ENCODE data around the gene CLK3.

The CLK3 gene

GRCh38 chr15:74580538-74581350 lies 34.9 kb upstream of the CLK3 start:
- TF ChIP-seq EZH2phosphoT487 (conservative IDR thresholded peaks at IDR 0.05; ENCODE audit: low read length) (no peak), CTCF (IDR thresholded peaks at IDR 0.05; ENCODE audit: insufficient read depth, low read length, poor library complexity, severe bottlenecking) (no peak)
- Histone ChIP-seq H3K4me2 (ENCODE audit: low read depth, low read length, poor library complexity, severe bottlenecking) (no peak overlapping the region), H2AFZ (ENCODE audit: low read depth, low read length, severe bottlenecking) (no peak overlapping the region), H3K9me3 (ENCODE audit: insufficient read depth, low read length) (no peaks in the 10 kb centered on the region), H3K9ac (ENCODE audit: low read length) (no peak overlapping the region), H3F3A (ENCODE audit: insufficient read depth) (no peaks in the 10 kb centered on the region), H4K20me1 (ENCODE audit: low read depth, low read length) (no peaks in the 10 kb centered on the region), H3K36me3 (ENCODE audit: low read length) (no peaks in the 10 kb centered on the region), H3K4me3 (ENCODE audit: insufficient read depth, low read length, poor library complexity, severe bottlenecking) (no peak overlapping the region), H3K79me2 (ENCODE audit: insufficient read depth, low read length) (no peaks in the 10 kb centered on the region), H3K27me3 (ENCODE audit: low read length) (no peaks in the 10 kb centered on the region), H3K27ac (ENCODE audit: low read depth, low read length) (no peak overlapping the region), H3K9me2 (replicated peaks; ENCODE audit: insufficient read depth, low read length) (no peaks in the 10 kb centered on the region)

- Histone ChIP-seq H3K36me3 (ENCODE audit: low read length) (no peaks in the 10 kb centered on the region), H3K27ac (ENCODE audit: low read depth, low read length) (no peak overlapping the region), H3K4me2 (ENCODE audit: low read depth, low read length, poor library complexity, severe bottlenecking) (no peak overlapping the region), H3K9me3 (ENCODE audit: insufficient read depth, low read length) (no peaks in the 10 kb centered on the region), H3K9me2 (replicated peaks; ENCODE audit: insufficient read depth, low read length) (no peaks in the 10 kb centered on the region), H3F3A (ENCODE audit: insufficient read depth) (no peaks in the 10 kb centered on the region), H3K4me3 (ENCODE audit: insufficient read depth, low read length, poor library complexity, severe bottlenecking) (no peak overlapping the region), H3K9ac (ENCODE audit: low read length) (no peak overlapping the region), H2AFZ (ENCODE audit: low read depth, low read length, severe bottlenecking) (no peak overlapping the region), H3K27me3 (ENCODE audit: low read length) (no peaks in the 10 kb centered on the region), H4K20me1 (ENCODE audit: low read depth, low read length) (no peaks in the 10 kb centered on the region), H3K79me2 (ENCODE audit: insufficient read depth, low read length) (no peaks in the 10 kb centered on the region)
- no peak for TF ChIP-seq CTCF (IDR thresholded peaks at IDR 0.05; ENCODE audit: insufficient read depth, low read length, poor library complexity, severe bottlenecking)
- no peak for TF ChIP-seq EZH2phosphoT487 (conservative IDR thresholded peaks at IDR 0.05; ENCODE audit: low read length)
These were observed 31.4 kb upstream of the CLK3 start for GRCh38 chr15:74584204-74584603.

- no peak overlapping the region for H3K9ac ChIP-seq (ENCODE audit: low read length)
- H3K36me3 ChIP-seq (ENCODE audit: low read length): no peaks in the 10 kb centered on the region
- no peak overlapping the region for H3K4me3 ChIP-seq (ENCODE audit: insufficient read depth, low read length, poor library complexity, severe bottlenecking)
- TF ChIP-seq EZH2phosphoT487 (conservative IDR thresholded peaks at IDR 0.05; ENCODE audit: low read length) (no peak), CTCF (IDR thresholded peaks at IDR 0.05; ENCODE audit: insufficient read depth, low read length, poor library complexity, severe bottlenecking) (no peak)
- H3F3A ChIP-seq (ENCODE audit: insufficient read depth): no peaks in the 10 kb centered on the region
- no peak overlapping the region for H3K4me2 ChIP-seq (ENCODE audit: low read depth, low read length, poor library complexity, severe bottlenecking)
- no peaks in the 10 kb centered on the region for H4K20me1 ChIP-seq (ENCODE audit: low read depth, low read length)
- H2AFZ ChIP-seq (ENCODE audit: low read depth, low read length, severe bottlenecking): no peak overlapping the region
- no peaks in the 10 kb centered on the region for H3K9me3 ChIP-seq (ENCODE audit: insufficient read depth, low read length)
- no peaks in the 10 kb centered on the region for H3K9me2 ChIP-seq (replicated peaks; ENCODE audit: insufficient read depth, low read length)
- no peak overlapping the region for H3K27ac ChIP-seq (ENCODE audit: low read depth, low read length)
- no peaks in the 10 kb centered on the region for H3K27me3 ChIP-seq (ENCODE audit: low read length)
- H3K79me2 ChIP-seq (ENCODE audit: insufficient read depth, low read length): no peaks in the 10 kb centered on the region
These were observed 30.9 kb upstream of the CLK3 start for GRCh38 chr15:74584779-74585178.
